Measurements from ENCODE around the gene PGAM2.

DNA sequence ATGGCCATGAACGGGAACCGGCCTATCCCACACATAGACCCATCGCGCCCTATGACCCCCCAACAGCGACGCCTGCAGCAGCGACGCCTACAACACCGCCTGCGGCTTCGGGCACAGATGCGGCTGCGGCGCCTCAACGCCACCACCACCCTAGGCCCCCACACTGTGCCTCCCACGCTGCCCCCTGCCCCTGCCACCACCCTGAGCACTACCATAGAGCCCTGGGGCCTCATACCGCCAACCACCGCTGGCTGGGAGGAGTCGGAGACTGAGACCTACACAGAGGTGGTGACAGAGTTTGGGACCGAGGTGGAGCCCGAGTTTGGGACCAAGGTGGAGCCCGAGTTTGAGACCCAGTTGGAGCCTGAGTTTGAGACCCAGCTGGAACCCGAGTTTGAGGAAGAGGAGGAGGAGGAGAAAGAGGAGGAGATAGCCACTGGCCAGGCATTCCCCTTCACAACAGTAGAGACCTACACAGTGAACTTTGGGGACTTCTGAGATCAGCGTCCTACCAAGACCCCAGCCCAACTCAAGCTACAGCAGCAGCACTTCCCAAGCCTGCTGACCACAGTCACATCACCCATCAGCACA is 48.5 kb upstream of the PGAM2 start:
- no peak for TF ChIP-seq NKX3-1 (CRISPR knock-in tag; IDR thresholded peaks at IDR 0.05)
- TF ChIP-seq, protein P1, sequence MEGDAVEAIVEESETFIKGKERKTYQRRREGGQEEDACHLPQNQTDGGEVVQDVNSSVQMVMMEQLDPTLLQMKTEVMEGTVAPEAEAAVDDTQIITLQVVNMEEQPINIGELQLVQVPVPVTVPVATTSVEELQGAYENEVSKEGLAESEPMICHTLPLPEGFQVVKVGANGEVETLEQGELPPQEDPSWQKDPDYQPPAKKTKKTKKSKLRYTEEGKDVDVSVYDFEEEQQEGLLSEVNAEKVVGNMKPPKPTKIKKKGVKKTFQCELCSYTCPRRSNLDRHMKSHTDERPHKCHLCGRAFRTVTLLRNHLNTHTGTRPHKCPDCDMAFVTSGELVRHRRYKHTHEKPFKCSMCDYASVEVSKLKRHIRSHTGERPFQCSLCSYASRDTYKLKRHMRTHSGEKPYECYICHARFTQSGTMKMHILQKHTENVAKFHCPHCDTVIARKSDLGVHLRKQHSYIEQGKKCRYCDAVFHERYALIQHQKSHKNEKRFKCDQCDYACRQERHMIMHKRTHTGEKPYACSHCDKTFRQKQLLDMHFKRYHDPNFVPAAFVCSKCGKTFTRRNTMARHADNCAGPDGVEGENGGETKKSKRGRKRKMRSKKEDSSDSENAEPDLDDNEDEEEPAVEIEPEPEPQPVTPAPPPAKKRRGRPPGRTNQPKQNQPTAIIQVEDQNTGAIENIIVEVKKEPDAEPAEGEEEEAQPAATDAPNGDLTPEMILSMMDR (CRISPR knock-in tag; IDR thresholded peaks at IDR 0.05) = no peak
- TF ChIP-seq, protein P2, sequence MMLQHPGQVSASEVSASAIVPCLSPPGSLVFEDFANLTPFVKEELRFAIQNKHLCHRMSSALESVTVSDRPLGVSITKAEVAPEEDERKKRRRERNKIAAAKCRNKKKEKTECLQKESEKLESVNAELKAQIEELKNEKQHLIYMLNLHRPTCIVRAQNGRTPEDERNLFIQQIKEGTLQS (CRISPR knock-in tag; IDR thresholded peaks at IDR 0.05) = no peak
- no peak for TF ChIP-seq FOSL2 (CRISPR knock-in tag; IDR thresholded peaks at IDR 0.05)
- no peak for TF ChIP-seq SRSF9 (IDR thresholded peaks at IDR 0.05; ENCODE audit: borderline replicate concordance, insufficient read depth, low read depth, low read length, poor library complexity, severe bottlenecking)

All from HepG2 (cell line).